ENCODE measurements around the gene DCAF5. TPM values are rescaled to one million over a fixed set of nuclear protein-coding genes. Genes with fewer than 3 reads are reported as not detected.

The DCAF5 gene
- total and polyA plus RNA-seq, 2 of the 13 experiments (the other 11 are each of a cell fraction or from before 2014, with no cell fraction given), result 13.4 to 31.6 TPM

- H3K4me3 ChIP-seq (replicated peaks in 1 of 3; ENCODE audit: insufficient read depth in 1 of 3, low read depth in 2 of 3, low read length in 3 of 3), result no peak overlapping the region
- no peak for FAIRE-seq
- POLR2A ChIA-PET, result no interaction called here
Observed at GRCh38 chr14:69193721-69194120, 40.8 kb upstream of the DCAF5 start.

More at GRCh38 chr14:69193721-69194120, 40.8 kb upstream of the DCAF5 start:
- Histone ChIP-seq H3K36me3 (replicated peaks in 1 of 2; ENCODE audit: control insufficient read depth in 1 of 2, insufficient read depth in 2 of 2, low read length in 2 of 2) (no peaks in the 10 kb centered on the region; a peak in 1 of 5 replicates), H3K9me3 (ENCODE audit: low read length) (no peaks in the 10 kb centered on the region), H4K20me1 (ENCODE audit: insufficient read depth, low read length) (no peaks in the 10 kb centered on the region), H3K4me2 (ENCODE audit: low read depth, low read length) (no peak overlapping the region), H3K4me1 (ENCODE audit: insufficient read depth, low read length) (peaks cover 21% of the 10 kb centered on the region), H2AFZ (ENCODE audit: low read length) (no peak overlapping the region), H3K79me2 (ENCODE audit: insufficient read depth, low read length) (peaks cover 8% of the 10 kb centered on the region), H3K27me3 (ENCODE audit: control insufficient read depth in 1 of 2, insufficient read depth in 2 of 2, low read length in 2 of 2) (no peaks in the 10 kb centered on the region), H3K9ac (ENCODE audit: insufficient read depth, low read depth, low read length) (no peak overlapping the region), H3K27ac (ENCODE audit: extremely low read length, insufficient read depth, low read length) (no peak overlapping the region)
- in situ Hi-C loops (cut with HindIII; ENCODE audit: extremely low pct_ligation_motif_present, low pct_unique_long_range_greater_than_20kb) (no loop called here), intact Hi-C loops (cut with micrococcal nuclease; ENCODE audit: unreplicated experiment) (loop anchor here (10.0 kb wide), 1 partner anchor 59 kb away; no protein-coding TSS in a partner anchor)
- WGBS (ENCODE audit: low lambda C conversion rate), result 90% methylated on average over 5 of the region's 5 CpGs
- no peak for TF ChIP-seq USF2 (IDR thresholded peaks at IDR 0.05; ENCODE audit: low read depth, low read length)
- TF ChIP-seq USF2 (CRISPR knock-in tag; IDR thresholded peaks at IDR 0.05; ENCODE audit: borderline replicate concordance), result no peak
- TF ChIP-seq ATF2 (CRISPR knock-in tag; IDR thresholded peaks at IDR 0.05), result no peak
- DNase-seq (ENCODE audit: low spot score), result no peak
- BruUV-seq (replicated peaks), result no TSS peak
- ATAC-seq, result no peak
- CTCF ChIA-PET (ENCODE audit: low intra/inter-chr PET ratio, low total read pairs), result no interaction called here

All from HepG2 (cell line).